WERI-Rb-1 (cell line): ENCODE results near the gene PCK1.

Experiments used
- DNase-seq: peaks from one replicate; pipeline ENCODE4 v3.0.0-alpha.2; 2020
- H3K27ac ChIP-seq: fragments of 250-450 bp; sonication (Bioruptor Pico); 2 replicates; pipeline ENCODE4 v1.5.1; 2020; ENCODE audit warnings: mild to moderate bottlenecking, moderate library complexity
- H3K27me3 ChIP-seq: fragments of 250-450 bp; sonication (Bioruptor Pico); 2 replicates; pipeline ENCODE4 v1.5.1; 2021; ENCODE audit warnings: mild to moderate bottlenecking, low read depth, moderate library complexity; ENCODE audit not compliant: insufficient read depth, severe bottlenecking
- H3K36me3 ChIP-seq: fragments of 250-450 bp; sonication (Bioruptor Pico); 2 replicates; pipeline ENCODE4 v1.5.1; 2020; ENCODE audit warnings: mild to moderate bottlenecking, moderate library complexity
- H3K4me3 ChIP-seq: 2 replicates; pipeline ENCODE4 v1.5.1; 2011; ENCODE audit warnings: low read depth, mild to moderate bottlenecking, control low read depth, low read length
- H3K9me3 ChIP-seq: fragments of 250-450 bp; sonication (Bioruptor Pico); 2 replicates; pipeline ENCODE4 v1.5.1; 2021; ENCODE audit warnings: mild to moderate bottlenecking, moderate library complexity; ENCODE audit not compliant: severe bottlenecking
- CTCF ChIP-seq: IDR thresholded peaks from 2 replicates; pipeline ENCODE4 v1.5.1; 2011; ENCODE audit warnings: low read depth, mild to moderate bottlenecking, control low read depth, inconsistent platforms, low read length

Gene PCK1

GRCh38 chr20:57596998-57597939 lies 36.4 kb downstream of the PCK1 start:
- H3K4me3 ChIP-seq: peak overlapping the region; percentile 19
- no peaks in the 10 kb centered on the region for H3K9me3 ChIP-seq
- H3K27me3 ChIP-seq: no peaks in the 10 kb centered on the region
- H3K27ac ChIP-seq: no peak overlapping the region
- no peaks in the 10 kb centered on the region for H3K36me3 ChIP-seq
- peak; percentile 58 for DNase-seq
- TF ChIP-seq CTCF: peak; percentile 83

GRCh38 chr20:57598060-57598459 lies 37.1 kb downstream of the PCK1 start:
- Histone ChIP-seq H3K27me3 (no peaks in the 10 kb centered on the region), H3K27ac (no peak overlapping the region), H3K4me3 (no peak overlapping the region), H3K36me3 (no peaks in the 10 kb centered on the region), H3K9me3 (no peaks in the 10 kb centered on the region)
- TF ChIP-seq CTCF: no peak
- no peak for DNase-seq

GRCh38 chr20:57598491-57598890 lies 37.6 kb downstream of the PCK1 start:
- Histone ChIP-seq H3K27ac (no peak overlapping the region), H3K27me3 (no peaks in the 10 kb centered on the region), H3K4me3 (no peak overlapping the region), H3K36me3 (no peaks in the 10 kb centered on the region), H3K9me3 (no peaks in the 10 kb centered on the region)
- DNase-seq: no peak
- TF ChIP-seq CTCF: no peak

GRCh38 chr20:57600320-57601210 lies 39.7 kb downstream of the PCK1 start:
- H3K4me3 ChIP-seq: no peak overlapping the region
- H3K27ac ChIP-seq: no peak overlapping the region
- no peak for DNase-seq

GRCh38 chr20:57601211-57601570 lies 40.3 kb downstream of the PCK1 start:
- Histone ChIP-seq H3K4me3 (no peak overlapping the region), H3K36me3 (no peaks in the 10 kb centered on the region), H3K27me3 (no peaks in the 10 kb centered on the region), H3K27ac (no peak overlapping the region), H3K9me3 (no peaks in the 10 kb centered on the region)
- no peak for DNase-seq
- no peak for TF ChIP-seq CTCF

More at GRCh38 chr20:57600320-57601210, 39.7 kb downstream of the PCK1 start:
- no peaks in the 10 kb centered on the region for H3K27me3 ChIP-seq
- H3K36me3 ChIP-seq: no peaks in the 10 kb centered on the region
- TF ChIP-seq CTCF: no peak
- H3K9me3 ChIP-seq: no peaks in the 10 kb centered on the region
